H1 (cell line): Measurements from ENCODE around the gene EME2. TPM values are rescaled to one million over a fixed set of nuclear protein-coding genes. Genes with fewer than 3 reads are reported as not detected.

Experiments used
- CTCF ChIA-PET: fragments of 300-600 bp; sonication (Branson Sonifier 250); formaldehyde crosslinking; loops from one replicate; lab custom pipeline; 2021; ENCODE audit not compliant: partially characterized antibody; lab: Charles Lee
- POLR2A ChIA-PET: fragments of 300-600 bp; sonication (Branson Sonifier 250); formaldehyde crosslinking; loops from one replicate; lab custom pipeline; 2021; ENCODE audit warnings: inconsistent platforms; ENCODE audit not compliant: partially characterized antibody; lab: Charles Lee
- DNase-seq, 2 experiments: peaks; one replicate each; pipeline versions ENCODE4 v3.0.0 to v3.0.0-alpha.2; 2010 to 2022; ENCODE audit warnings: low spot score in 2 of 2, low read depth in 1 of 2, mixed read lengths in 1 of 2
- FAIRE-seq: peaks from 2 replicates; lab custom pipeline; 2011; peaks lifted over from hg19 to GRCh38; lab: Jason Lieb, UNC
- H2AFZ ChIP-seq: 2 replicates; pipeline ENCODE4 v1.8.1; 2012; ENCODE audit warnings: low read length, inconsistent platforms
- H2AK5ac ChIP-seq: 2 replicates; pipeline ENCODE4 v1.6.1; 2013; ENCODE audit warnings: low read depth, low read length
- H2BK120ac ChIP-seq: replicated peaks from 2 replicates; pipeline ENCODE3; 2013; ENCODE audit warnings: low read depth, low read length, inconsistent platforms
- H2BK12ac ChIP-seq: 2 replicates; pipeline ENCODE4 v1.6.1; 2013; ENCODE audit warnings: low read depth, low read length
- H2BK15ac ChIP-seq: 2 replicates; pipeline ENCODE4 v1.6.1; 2013; ENCODE audit warnings: low read length
- H2BK20ac ChIP-seq: 2 replicates; pipeline ENCODE4 v1.6.1; 2013; ENCODE audit warnings: low read length
- H2BK5ac ChIP-seq: 2 replicates; pipeline ENCODE4 v1.6.1; 2013; ENCODE audit warnings: low read depth, low read length
- H3K14ac ChIP-seq: 2 replicates; pipeline ENCODE4 v1.6.1; 2013; ENCODE audit warnings: inconsistent platforms; ENCODE audit not compliant: insufficient read length
- H3K18ac ChIP-seq: 2 replicates; pipeline ENCODE4 v1.6.1; 2013; ENCODE audit warnings: low read length; ENCODE audit errors: extremely low read depth
- H3K23ac ChIP-seq: 2 replicates; pipeline ENCODE4 v1.6.1; 2013; ENCODE audit warnings: inconsistent platforms; ENCODE audit not compliant: insufficient read length
- H3K23me2 ChIP-seq: 2 replicates; pipeline ENCODE4 v1.6.1; 2013; ENCODE audit warnings: low read depth, low read length
- H3K27ac ChIP-seq: 2 replicates; pipeline ENCODE4 v1.6.1; 2011; ENCODE audit warnings: low read depth, low read length, inconsistent platforms
- H3K27me3 ChIP-seq, 4 experiments: replicated peaks in 1 of 4; 1 replicate in 1 of 4; 2 replicates in 3 of 4; pipeline versions ENCODE4 v1.6.1 to v1.8.1; 2011 to 2013; ENCODE audit warnings: low read length in 3 of 4, mild to moderate bottlenecking in 3 of 4, inconsistent platforms in 2 of 4, mixed read lengths in 2 of 4, moderate library complexity in 1 of 4; ENCODE audit not compliant: control insufficient read depth in 3 of 4, insufficient read depth in 3 of 4; ENCODE audit errors: extremely low read depth in 1 of 4
- H3K36me3 ChIP-seq, 4 experiments: 2 replicates each; pipeline versions ENCODE4 v1.6.1 to v1.8.1; 2011 to 2013; ENCODE audit warnings: mild to moderate bottlenecking in 4 of 4, low read length in 3 of 4, moderate library complexity in 2 of 4, control low read depth in 1 of 4, inconsistent platforms in 1 of 4; ENCODE audit not compliant: insufficient read depth in 4 of 4, control insufficient read depth in 2 of 4
- H3K4ac ChIP-seq: replicated peaks from 2 replicates; pipeline ENCODE3; 2013; ENCODE audit warnings: low read length, low read depth, mixed read lengths, inconsistent platforms; ENCODE audit not compliant: insufficient read length
- H3K4me1 ChIP-seq, 4 experiments: replicated peaks in 1 of 4; 1 replicate in 1 of 4; 2 replicates in 3 of 4; pipeline versions ENCODE4 v1.6.1 to v1.8.1; 2011 to 2013; ENCODE audit warnings: low read length in 3 of 4, inconsistent platforms in 2 of 4, mixed read lengths in 1 of 4; ENCODE audit not compliant: insufficient read depth in 4 of 4, control insufficient read depth in 3 of 4
- H3K4me2 ChIP-seq, 2 experiments: 2 replicates each; pipeline versions ENCODE4 v1.6.1 to v1.8.1; 2011 to 2013; ENCODE audit warnings: low read depth in 2 of 2, low read length in 2 of 2, control low read depth in 1 of 2, inconsistent platforms in 1 of 2, mild to moderate bottlenecking in 1 of 2; ENCODE audit not compliant: insufficient read depth in 1 of 2
- H3K4me3 ChIP-seq, 4 experiments: fragments of 200-600, 300-600 bp in 1 of 4; sonication (generic), shearing (Covaris generic), sonication (Bioruptor Twin) in 1 of 4; 2 replicates each; pipeline versions ENCODE4 v1.5.1 to v1.8.1; 2011 to 2016; ENCODE audit warnings: low read length in 4 of 4, low read depth in 3 of 4, control low read depth in 2 of 4, inconsistent platforms in 2 of 4, mild to moderate bottlenecking in 2 of 4, mixed read lengths in 1 of 4, moderate library complexity in 1 of 4; ENCODE audit not compliant: insufficient read depth in 2 of 4; ENCODE audit errors: extremely low read depth in 1 of 4
- H3K56ac ChIP-seq: replicated peaks from 2 replicates; pipeline ENCODE3; 2013; ENCODE audit warnings: low read depth, mild to moderate bottlenecking, mixed read lengths, low read length, inconsistent platforms; ENCODE audit not compliant: insufficient read length
- H3K79me1 ChIP-seq: 2 replicates; pipeline ENCODE4 v1.6.1; 2013; ENCODE audit warnings: low read depth, low read length, control low read depth
- H3K79me2 ChIP-seq, 2 experiments: 2 replicates each; pipeline versions ENCODE4 v1.6.1 to v1.8.1; 2012 to 2013; ENCODE audit warnings: low read length in 2 of 2, mild to moderate bottlenecking in 2 of 2, inconsistent platforms in 1 of 2; ENCODE audit not compliant: insufficient read depth in 2 of 2, control insufficient read depth in 1 of 2
- H3K9ac ChIP-seq, 4 experiments: replicated peaks in 1 of 4; 1 replicate in 1 of 4; 2 replicates in 3 of 4; pipeline versions ENCODE4 v1.6.1 to v1.8.1; 2011 to 2013; ENCODE audit warnings: low read depth in 3 of 4, low read length in 3 of 4, control low read depth in 2 of 4, mild to moderate bottlenecking in 2 of 4, moderate library complexity in 2 of 4, inconsistent platforms in 1 of 4; ENCODE audit errors: extremely low read depth in 1 of 4
- H3K9me3 ChIP-seq, 2 experiments: 2 replicates each; pipeline versions ENCODE4 v1.6.1 to v1.8.1; 2012 to 2013; ENCODE audit warnings: mild to moderate bottlenecking in 2 of 2, moderate library complexity in 2 of 2, control low read depth in 1 of 2, inconsistent platforms in 1 of 2, low read depth in 1 of 2, low read length in 1 of 2, mixed read lengths in 1 of 2; ENCODE audit not compliant: insufficient read depth in 2 of 2
- H4K20me1 ChIP-seq, 2 experiments: replicated peaks in 1 of 2; 2 replicates each; pipeline versions ENCODE3 to v1.8.1; 2011 to 2013; ENCODE audit warnings: inconsistent platforms in 2 of 2, low read length in 2 of 2, mild to moderate bottlenecking in 1 of 2; ENCODE audit not compliant: insufficient read depth in 2 of 2, control insufficient read depth in 1 of 2
- H4K5ac ChIP-seq: 2 replicates; pipeline ENCODE4 v1.6.1; 2013; ENCODE audit warnings: low read length, low read depth, mixed read lengths, inconsistent platforms; ENCODE audit not compliant: insufficient read length
- H4K8ac ChIP-seq: 2 replicates; pipeline ENCODE4 v1.8.0; 2013; ENCODE audit warnings: mild to moderate bottlenecking, moderate library complexity, low read length, inconsistent platforms; ENCODE audit not compliant: insufficient read depth; ENCODE audit errors: extremely low read depth
- H4K91ac ChIP-seq: replicated peaks from 2 replicates; pipeline ENCODE3; 2013; ENCODE audit warnings: low read length, mixed read lengths, inconsistent platforms; ENCODE audit not compliant: insufficient read length
- NRF1 ChIP-seq: IDR thresholded peaks from 2 replicates; pipeline ENCODE4 v1.6.1; 2011; ENCODE audit warnings: mild to moderate bottlenecking, low read depth, low read length, improper control_type of control experiment
- SIX5 ChIP-seq: IDR thresholded peaks from 2 replicates; pipeline ENCODE4 v1.6.1; 2011; ENCODE audit warnings: mild to moderate bottlenecking, low read depth, low read length
- SP4 ChIP-seq: IDR thresholded peaks from 2 replicates; pipeline ENCODE4 v1.6.1; 2012; ENCODE audit warnings: low read length, inconsistent platforms
- SRF ChIP-seq: IDR thresholded peaks from 2 replicates; pipeline ENCODE4 v1.6.1; 2011; ENCODE audit warnings: mild to moderate bottlenecking, low read depth, low read length, moderate library complexity
- WGBS, 2 experiments: shearing (Covaris generic) in 1 of 2; methylation state at CpG; one replicate each; pipeline versions ENCODE4 v1.1.6 to v1.1.7; 2013 to 2015; ENCODE audit warnings: low lambda C conversion rate in 2 of 2, mixed read lengths in 2 of 2, inconsistent platforms in 1 of 2, low coverage in 1 of 2, missing lambda C conversion rate in 1 of 2; ENCODE audit not compliant: insufficient replicate concordance in 2 of 2, insufficient coverage in 1 of 2, insufficient read length in 1 of 2; ENCODE audit errors: extremely low coverage in 1 of 2, missing lambda C conversion rate in 1 of 2; 5-methylcytosine and 5-hydroxymethylcytosine counted together
- polyA plus RNA-seq, 7 experiments: library from polyadenylated mRNA; depleted of rRNA in 3 of 7; stranded (reverse) in 5 of 7; unstranded in 2 of 7; fragments of >200 nt in 5 of 7; fragments of 200-250 nt in 2 of 7; gene quantifications; 1 replicate in 5 of 7; 2 replicates in 1 of 7; 4 replicates in 1 of 7; pipeline versions ENCODE4 v1.2.1 to v1.2.3, GENCODE V29; 2011 to 2013; ENCODE audit warnings: missing spikeins in 2 of 7, mixed read lengths in 2 of 7
- total RNA-seq: library from RNA; stranded (reverse); fragmentation: NEBNext Ultra II Directional; extraction: Animal tissue kit (Norgen Biotek cat#: 25700); gene quantifications from 2 replicates; pipeline ENCODE4 v1.2.1, GENCODE V29; 2021

Gene EME2
- total and polyA plus RNA-seq, 2 of the 8 experiments (the other 6 are each of a cell fraction or from before 2014, with no cell fraction given): 13.1 to 19.7 TPM

DNA sequence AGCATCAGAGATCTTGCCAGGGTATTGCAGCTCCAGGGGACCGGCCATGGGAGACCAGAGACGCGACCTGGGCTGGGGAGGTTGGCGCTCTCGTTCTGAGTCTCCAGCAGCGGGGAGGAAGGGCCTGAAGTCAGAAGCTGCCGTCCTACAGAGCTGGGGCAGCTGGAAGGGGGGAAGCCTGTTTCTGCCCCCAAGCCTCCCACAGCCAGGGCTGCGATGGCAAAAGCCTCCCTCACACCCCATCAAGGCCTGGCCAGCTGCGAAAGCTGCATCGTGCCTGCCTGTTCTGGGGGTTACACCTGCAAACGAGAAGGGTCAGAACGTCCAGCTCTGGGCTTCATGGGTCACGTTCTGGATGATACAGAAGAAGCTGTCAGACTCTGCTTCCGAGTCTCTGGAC is 40.5 kb upstream of the EME2 start:
- 94% methylated on average over 14 of the region's 14 CpGs; no CpG with 5 or more reads in 1 of the 2 experiments for WGBS, 2 experiments
- Histone ChIP-seq H2AK5ac (no peak overlapping the region), H2BK12ac (no peak overlapping the region), H4K5ac (no peak overlapping the region), H3K36me3 (peaks cover 0 to 21% (median 3%) of the 10 kb centered on the region in 4 experiments; a peak in 5 of 8 replicates), H3K27ac (no peak overlapping the region), H2BK120ac (no peak overlapping the region), H2BK5ac (no peak overlapping the region; the same call in 1 of the 2 replicates), H3K4me3 (no peak overlapping the region), H3K9ac (no peak overlapping the region), H3K4me2 (no peak overlapping the region), H3K23ac (no peak overlapping the region), H2BK20ac (no peak overlapping the region), H3K9me3 (peaks cover 25 to 28% of the 10 kb centered on the region in 2 experiments), H3K56ac (no peak overlapping the region), H3K79me2 (no peaks in the 10 kb centered on the region), H2AFZ (no peak overlapping the region), H3K79me1 (peaks cover under 1% of the 10 kb centered on the region), H3K4me1 (0 out of 7 replicates have a peak, but pooled peaks cover 0 to 2% (median 0%) of the 10 kb centered on the region in 4 experiments), H2BK15ac (no peak overlapping the region), H3K18ac (no peak overlapping the region), H3K14ac (no peak overlapping the region), H4K20me1 (peaks cover 0 to 4% of the 10 kb centered on the region in 2 experiments), H3K23me2 (no peaks in the 10 kb centered on the region), H3K4ac (no peak overlapping the region), H4K91ac (no peak overlapping the region), H4K8ac (no peak overlapping the region), H3K27me3 (no peaks in the 10 kb centered on the region)
- no peak for TF ChIP-seq SP4
- no peak for TF ChIP-seq NRF1
- TF ChIP-seq SIX5: no peak
- no peak for TF ChIP-seq SRF
- CTCF ChIA-PET: interaction anchor here (0.7 to 1.6 kb wide), 5 partner anchors 12 to 38 kb away, joined by 3 to 7 read pairs (median 3); no protein-coding TSS in a partner anchor
- POLR2A ChIA-PET: interaction anchor here (1.0 to 2.2 kb wide), 3 partner anchors 8 to 26 kb away, joined by 3 to 7 read pairs (median 4); partner anchors contain the start of gene MAPK8IP3
- FAIRE-seq (no peak), DNase-seq (no peak)
